ENCODE data around the gene AUP1. TPM values are rescaled to one million over a fixed set of nuclear protein-coding genes. Genes with fewer than 3 reads are reported as not detected.

AUP1 gene
- total and polyA plus RNA-seq, 2 of the 4 experiments (the other 2 are of a cell fraction), result 47.5 to 100.0 TPM

DNA sequence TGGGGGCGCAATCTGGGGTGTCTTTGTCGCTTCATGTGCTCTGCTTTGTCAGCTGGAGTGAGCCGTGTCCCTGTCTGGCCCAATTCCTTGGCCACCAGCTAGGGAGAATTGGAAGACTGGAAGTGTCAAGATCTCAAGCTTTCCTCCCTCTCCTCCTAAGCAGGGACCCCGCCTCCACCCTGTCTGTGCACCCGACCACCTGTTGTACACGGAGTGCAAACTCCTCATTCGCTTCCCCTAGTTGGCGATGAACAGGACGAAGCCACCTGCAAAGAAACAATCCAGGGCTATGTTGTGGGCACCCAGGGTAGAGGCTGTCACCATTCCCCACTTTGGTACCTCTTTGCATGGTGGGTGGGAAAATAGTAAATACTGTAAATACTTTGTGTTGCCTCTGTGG, 1.8 kb downstream of the AUP1 start:
- 100% methylated on average over 1 of the region's 9 CpGs; no CpG with 5 or more reads in 1 of the 2 experiments for WGBS, 2 experiments (ENCODE audit: extremely low coverage in 2 of 2, insufficient read length in 1 of 2)
- CTCF ChIA-PET, result no interaction called here

More for the DNA sequence above, 1.8 kb downstream of the AUP1 start:
- Histone ChIP-seq H3K79me1 (ENCODE audit: low read depth in 1 of 2, low read length in 2 of 2) (peaks cover 32 to 57% of the 10 kb centered on the region in 2 experiments), H3K9me3 (ENCODE audit: control insufficient read depth, insufficient read depth, low read length) (no peaks in the 10 kb centered on the region), H3K4me2 (ENCODE audit: low read depth, low read length) (no peak overlapping the region), H4K20me1 (ENCODE audit: insufficient read depth, low read length) (peaks cover 13% of the 10 kb centered on the region), H3K56ac (ENCODE audit: extremely low read depth, insufficient read depth, low read length) (no peak overlapping the region), H3K27ac (ENCODE audit: insufficient read depth, low read length) (no peak overlapping the region), H2BK15ac (ENCODE audit: low read depth, low read length) (no peak overlapping the region), H3K14ac (replicated peaks; ENCODE audit: low read depth, low read length) (no peak overlapping the region), H2BK20ac (ENCODE audit: low read depth, low read length) (no peak overlapping the region), H4K5ac (ENCODE audit: low read depth, low read length) (no peak overlapping the region), H3K9ac (ENCODE audit: low read depth, low read length) (no peak overlapping the region), H3K4me3 (ENCODE audit: insufficient read depth, low read depth, low read length) (no peak overlapping the region), H3K36me3 (ENCODE audit: control insufficient read depth, insufficient read depth, low read length) (peaks cover 31% of the 10 kb centered on the region), H2AK9ac (replicated peaks; ENCODE audit: low read depth, low read length, poor library complexity) (no peak overlapping the region), H3K9me1 (ENCODE audit: insufficient read depth, low read length) (peaks cover 19% of the 10 kb centered on the region), H2BK5ac (ENCODE audit: low read depth, low read length, poor library complexity, severe bottlenecking) (no peak overlapping the region), H2AFZ (replicated peaks; ENCODE audit: low read length, poor library complexity) (no peak overlapping the region), H4K91ac (ENCODE audit: insufficient read depth, low read depth, low read length) (no peak overlapping the region), H3K23ac (ENCODE audit: low read depth, low read length) (no peak overlapping the region), H3K27me3 (ENCODE audit: control insufficient read depth, insufficient read depth, low read length) (peaks cover 5% of the 10 kb centered on the region; the same call in 1 of the 2 replicates), H3K18ac (ENCODE audit: low read depth, low read length) (no peak overlapping the region), H3K4me1 (ENCODE audit: control insufficient read depth, insufficient read depth, low read length) (peaks cover 12% of the 10 kb centered on the region), H2AK5ac (ENCODE audit: low read depth, low read length) (no peak overlapping the region), H2BK120ac (ENCODE audit: low read depth, low read length) (no peak overlapping the region), H4K8ac (ENCODE audit: low read depth in 2 of 2, low read length in 2 of 2) (no peak overlapping the region), H3K4ac (ENCODE audit: low read depth, low read length) (no peak overlapping the region)
- intact Hi-C loops (cut with micrococcal nuclease) (loop anchor here (2.0 kb wide), 1 partner anchor 49 kb away; no protein-coding TSS in a partner anchor), dilution Hi-C loops (cut with HindIII; ENCODE audit: low sequenced_read_pairs, unreplicated experiment) (no loop called here), in situ Hi-C loops (cut with MboI; ENCODE audit: low sequenced_read_pairs) (no loop called here)
- ATAC-seq (ENCODE audit: low read depth), result no peak
- POLR2A ChIA-PET (ENCODE audit: unreplicated experiment), result no interaction called here
- TF ChIP-seq CHD1 (IDR thresholded peaks at IDR 0.05; ENCODE audit: low read depth, low read length) (no peak), NFE2L2 (IDR thresholded peaks at IDR 0.05; ENCODE audit: low read depth, low read length) (no peak), MXI1 (IDR thresholded peaks at IDR 0.05; ENCODE audit: borderline replicate concordance, low read depth, low read length) (no peak), MAZ (IDR thresholded peaks at IDR 0.05; ENCODE audit: borderline replicate concordance, low read depth, low read length) (no peak)
- TF ChIP-seq, protein P1, sequence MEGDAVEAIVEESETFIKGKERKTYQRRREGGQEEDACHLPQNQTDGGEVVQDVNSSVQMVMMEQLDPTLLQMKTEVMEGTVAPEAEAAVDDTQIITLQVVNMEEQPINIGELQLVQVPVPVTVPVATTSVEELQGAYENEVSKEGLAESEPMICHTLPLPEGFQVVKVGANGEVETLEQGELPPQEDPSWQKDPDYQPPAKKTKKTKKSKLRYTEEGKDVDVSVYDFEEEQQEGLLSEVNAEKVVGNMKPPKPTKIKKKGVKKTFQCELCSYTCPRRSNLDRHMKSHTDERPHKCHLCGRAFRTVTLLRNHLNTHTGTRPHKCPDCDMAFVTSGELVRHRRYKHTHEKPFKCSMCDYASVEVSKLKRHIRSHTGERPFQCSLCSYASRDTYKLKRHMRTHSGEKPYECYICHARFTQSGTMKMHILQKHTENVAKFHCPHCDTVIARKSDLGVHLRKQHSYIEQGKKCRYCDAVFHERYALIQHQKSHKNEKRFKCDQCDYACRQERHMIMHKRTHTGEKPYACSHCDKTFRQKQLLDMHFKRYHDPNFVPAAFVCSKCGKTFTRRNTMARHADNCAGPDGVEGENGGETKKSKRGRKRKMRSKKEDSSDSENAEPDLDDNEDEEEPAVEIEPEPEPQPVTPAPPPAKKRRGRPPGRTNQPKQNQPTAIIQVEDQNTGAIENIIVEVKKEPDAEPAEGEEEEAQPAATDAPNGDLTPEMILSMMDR (conservative IDR thresholded peaks at IDR 0.05; ENCODE audit: low read depth, low read length), result no peak
- DNase-seq, result no peak
- no TSS peak for BruUV-seq (replicated peaks)

Data from IMR-90 (cell line).